SK-N-MC (cell line): ENCODE measurements around the gene FCHSD2.

ENCODE experiments used
- DNase-seq: peaks from one replicate; pipeline ENCODE4 v3.0.0-alpha.2; 2011; ENCODE audit warnings: low read depth, low spot score
- H3K27ac ChIP-seq: fragments of 200-600 bp; sonication (generic); 2 replicates; pipeline ENCODE4 v1.5.1; 2016; ENCODE audit warnings: mixed run types
- H3K36me3 ChIP-seq: fragments of 200-600 bp; sonication (generic); 2 replicates; pipeline ENCODE4 v1.6.1; 2017; ENCODE audit warnings: antibody characterized with exemption, low read length, mixed read lengths; ENCODE audit not compliant: insufficient read depth
- H3K4me3 ChIP-seq: fragments of 200-600 bp; sonication (generic); 2 replicates; pipeline ENCODE4 v1.5.1; 2016
- H3K9ac ChIP-seq: fragments of 200-600 bp; sonication (generic); 2 replicates; pipeline ENCODE4 v1.8.0; 2017; ENCODE audit warnings: mixed run types, mixed read lengths; ENCODE audit not compliant: insufficient read length
- H3K9me3 ChIP-seq: fragments of 200-600 bp; sonication (generic); 2 replicates; pipeline ENCODE4 v1.6.1; 2017; ENCODE audit warnings: low read depth, mild to moderate bottlenecking, antibody characterized with exemption, low read length, moderate library complexity, mixed read lengths
- EZH2 ChIP-seq: fragments of 200-600 bp; sonication (generic); IDR thresholded peaks from one replicate; pipeline ENCODE4 v1.6.1; 2017; ENCODE audit warnings: antibody characterized with exemption
- FOXP2 ChIP-seq: optimal IDR thresholded peaks from 2 replicates; pipeline ENCODE3; 2011; ENCODE audit warnings: mild to moderate bottlenecking, moderate library complexity; ENCODE audit not compliant: insufficient read depth; ENCODE audit errors: extremely low read length, control extremely low read depth
- POLR2AphosphoS5 ChIP-seq: IDR thresholded peaks from 2 replicates; pipeline ENCODE4 v1.6.1; 2012; ENCODE audit warnings: mild to moderate bottlenecking, low read depth, low read length, borderline replicate concordance

Gene FCHSD2

GRCh38 chr11:73156114-73156513 is 14.0 kb upstream of the FCHSD2 start:
- Histone ChIP-seq H3K9ac (no peak overlapping the region), H3K27ac (no peak overlapping the region), H3K9me3 (no peaks in the 10 kb centered on the region), H3K4me3 (no peak overlapping the region), H3K36me3 (no peaks in the 10 kb centered on the region)
- no peak for DNase-seq
- TF ChIP-seq EZH2 = no peak
- no peak for TF ChIP-seq FOXP2
- no peak for TF ChIP-seq POLR2AphosphoS5

GRCh38 chr11:73155102-73155501 is 13.0 kb upstream of the FCHSD2 start:
- Histone ChIP-seq H3K4me3 (no peak overlapping the region), H3K27ac (no peak overlapping the region), H3K9me3 (no peaks in the 10 kb centered on the region), H3K36me3 (no peaks in the 10 kb centered on the region), H3K9ac (no peak overlapping the region)
- no peak for DNase-seq
- TF ChIP-seq POLR2AphosphoS5 (no peak), EZH2 (no peak), FOXP2 (no peak)

- H3K36me3 ChIP-seq = no peaks in the 10 kb centered on the region
- H3K27ac ChIP-seq = no peak overlapping the region
- no peak for DNase-seq
- TF ChIP-seq EZH2 = no peak
- no peak for TF ChIP-seq POLR2AphosphoS5
- TF ChIP-seq FOXP2 = no peak
- H3K9ac ChIP-seq = no peak overlapping the region
- no peaks in the 10 kb centered on the region for H3K9me3 ChIP-seq
- H3K4me3 ChIP-seq = no peak overlapping the region
Measured at GRCh38 chr11:73154178-73154577, 12.1 kb upstream of the FCHSD2 start.

GRCh38 chr11:73152861-73153483 is 10.9 kb upstream of the FCHSD2 start:
- H3K27ac ChIP-seq = no peak overlapping the region
- no peak for DNase-seq
- H3K36me3 ChIP-seq = no peaks in the 10 kb centered on the region
- no peak overlapping the region for H3K4me3 ChIP-seq
- H3K9me3 ChIP-seq = no peaks in the 10 kb centered on the region
- TF ChIP-seq EZH2 = no peak
- TF ChIP-seq FOXP2 = no peak
- TF ChIP-seq POLR2AphosphoS5 = no peak
- H3K9ac ChIP-seq = no peak overlapping the region

GRCh38 chr11:73152086-73152853 is 10.2 kb upstream of the FCHSD2 start:
- H3K27ac ChIP-seq = no peak overlapping the region
- no peak for DNase-seq
- no peaks in the 10 kb centered on the region for H3K36me3 ChIP-seq
- no peak overlapping the region for H3K9ac ChIP-seq
- TF ChIP-seq EZH2 (no peak), FOXP2 (no peak), POLR2AphosphoS5 (no peak)
- no peaks in the 10 kb centered on the region for H3K9me3 ChIP-seq
- no peak overlapping the region for H3K4me3 ChIP-seq

GRCh38 chr11:73151416-73151815 is 9.3 kb upstream of the FCHSD2 start:
- Histone ChIP-seq H3K36me3 (no peaks in the 10 kb centered on the region), H3K9me3 (no peaks in the 10 kb centered on the region), H3K9ac (no peak overlapping the region), H3K4me3 (no peak overlapping the region), H3K27ac (no peak overlapping the region)
- TF ChIP-seq EZH2 = no peak
- no peak for TF ChIP-seq FOXP2
- TF ChIP-seq POLR2AphosphoS5 = no peak
- DNase-seq = no peak

- TF ChIP-seq EZH2 = no peak
- TF ChIP-seq POLR2AphosphoS5 = no peak
- TF ChIP-seq FOXP2 = no peak
- H3K4me3 ChIP-seq = peak overlapping the region; percentile 52
- H3K36me3 ChIP-seq = no peaks in the 10 kb centered on the region
- peak overlapping the region; percentile 58 for H3K9ac ChIP-seq
- DNase-seq = no peak
- no peaks in the 10 kb centered on the region for H3K9me3 ChIP-seq
- peak overlapping the region; percentile 95 for H3K27ac ChIP-seq
Measured at GRCh38 chr11:73149105-73149504, 7.0 kb upstream of the FCHSD2 start.

- H3K36me3 ChIP-seq = no peaks in the 10 kb centered on the region
- no peak overlapping the region for H3K9ac ChIP-seq
- no peak for TF ChIP-seq EZH2
- no peak for TF ChIP-seq FOXP2
- TF ChIP-seq POLR2AphosphoS5 = no peak
Measured at GRCh38 chr11:73147771-73148681, 5.9 kb upstream of the FCHSD2 start.

GRCh38 chr11:73145986-73146575 is 4.0 kb upstream of the FCHSD2 start:
- H3K27ac ChIP-seq = no peak overlapping the region
- no peaks in the 10 kb centered on the region for H3K36me3 ChIP-seq
- no peak for DNase-seq
- no peak overlapping the region for H3K4me3 ChIP-seq
- no peaks in the 10 kb centered on the region for H3K9me3 ChIP-seq
- no peak overlapping the region for H3K9ac ChIP-seq
- TF ChIP-seq FOXP2 (no peak), EZH2 (no peak), POLR2AphosphoS5 (no peak)

More at GRCh38 chr11:73147771-73148681, 5.9 kb upstream of the FCHSD2 start:
- Histone ChIP-seq H3K9me3 (no peaks in the 10 kb centered on the region), H3K27ac (peak overlapping the region; percentile 95), H3K4me3 (no peak overlapping the region)
- no peak for DNase-seq
